AG09319 (cell line): ENCODE results near the gene PPP4R1.

ENCODE experiments used
- DNase-seq: peaks from one replicate; pipeline ENCODE4 v3.0.0-alpha.2; 2010; ENCODE audit warnings: low read depth; ENCODE audit errors: extremely low read depth
- CTCF ChIP-seq: IDR thresholded peaks from 2 replicates; pipeline ENCODE4 v1.5.1; 2011; ENCODE audit warnings: low read depth, mild to moderate bottlenecking, inconsistent platforms, low read length, moderate library complexity

The PPP4R1 gene

DNA sequence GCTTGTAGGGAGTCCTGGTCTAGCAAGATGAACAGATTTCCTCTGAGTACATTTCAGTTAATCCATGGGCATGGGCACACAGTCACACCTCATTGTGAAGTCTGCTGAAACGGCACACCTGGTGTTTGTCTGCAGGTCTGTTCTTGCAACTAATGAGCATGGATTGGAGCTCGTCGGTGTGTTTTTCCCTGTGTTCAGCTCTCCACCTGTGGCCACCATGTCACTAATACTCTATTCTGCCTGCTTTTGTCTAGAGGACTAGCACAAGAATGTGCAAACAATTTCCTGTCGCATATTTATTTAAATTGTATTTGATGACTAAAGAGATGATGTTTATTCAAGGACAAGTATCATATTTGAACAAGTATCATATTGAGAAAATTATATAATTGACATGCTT lies 24.5 kb upstream of the PPP4R1 start:
- TF ChIP-seq CTCF = no peak
- DNase-seq = no peak

DNA sequence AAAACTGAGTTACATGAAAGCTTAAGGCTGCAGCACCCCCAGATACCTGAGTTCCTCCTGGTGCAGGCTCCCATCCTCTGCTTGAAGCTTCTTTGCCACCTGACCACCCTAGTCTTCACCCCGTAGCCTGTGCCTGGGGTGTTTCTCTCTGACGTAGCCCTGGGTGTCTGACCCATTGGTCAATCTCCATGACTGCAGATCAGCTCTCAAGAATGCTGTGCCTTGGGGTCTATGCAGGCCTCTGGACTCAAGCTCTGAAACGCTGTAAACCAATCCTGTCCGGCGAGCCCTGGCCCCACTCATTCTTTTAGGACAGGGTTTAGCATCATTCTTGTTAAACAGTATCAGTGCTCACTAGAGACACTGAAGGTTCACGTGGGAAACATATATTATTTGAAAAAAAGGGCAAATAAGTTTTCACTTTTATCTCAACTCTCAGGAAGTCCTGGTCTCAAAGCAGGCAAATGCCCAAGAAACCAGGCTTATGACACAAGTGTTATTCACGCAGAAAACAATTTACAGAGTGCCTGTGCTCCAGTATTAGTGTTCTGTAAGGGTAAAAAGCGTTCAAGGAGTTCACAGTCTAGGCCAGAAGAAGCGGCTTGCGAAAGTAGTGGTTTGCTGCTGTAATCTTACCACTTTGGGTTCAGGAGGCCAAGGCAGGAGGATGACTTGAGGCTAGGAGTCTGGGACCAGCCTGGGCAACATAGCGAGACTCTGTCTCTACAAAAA lies 22.8 kb upstream of the PPP4R1 start:
- TF ChIP-seq CTCF = no peak
- DNase-seq = no peak

- TF ChIP-seq CTCF = no peak
- no peak for DNase-seq
These were observed 20.5 kb upstream of the PPP4R1 start for GRCh38 chr18:9634856-9635255.

DNA sequence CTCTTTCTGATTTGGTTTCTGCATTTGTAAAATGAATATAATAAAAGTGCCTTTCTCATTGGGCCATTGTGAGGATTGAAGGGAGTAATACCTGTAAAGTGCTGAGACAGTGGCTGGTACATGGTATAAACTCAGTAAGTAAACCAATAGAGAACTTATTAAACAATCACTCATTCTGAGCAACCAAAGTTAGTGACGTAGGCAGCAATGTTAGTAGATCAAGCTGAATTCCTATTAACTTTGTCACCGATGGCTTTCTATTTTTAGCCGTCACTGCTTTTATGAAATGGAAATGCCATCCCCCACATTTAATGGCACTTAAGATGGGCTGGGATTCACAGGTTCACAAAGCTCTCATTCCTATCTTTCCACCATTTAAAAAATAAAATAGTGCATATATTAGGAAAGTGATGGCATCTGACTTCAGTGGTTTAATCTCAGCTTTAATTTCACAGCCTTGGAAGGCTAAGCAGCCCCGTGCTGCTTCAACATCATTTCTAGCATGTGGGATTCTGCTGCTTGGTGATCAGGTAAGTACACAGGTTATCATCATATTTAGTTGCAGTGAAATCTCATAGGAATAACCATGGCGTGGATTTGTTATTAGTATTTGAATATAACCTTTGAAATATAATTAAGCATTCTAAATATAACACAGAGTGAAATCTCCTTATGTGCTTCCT lies 17.6 kb upstream of the PPP4R1 start:
- TF ChIP-seq CTCF = no peak
- DNase-seq = no peak

- TF ChIP-seq CTCF = no peak
These were observed 16.1 kb upstream of the PPP4R1 start for GRCh38 chr18:9630444-9630843.

DNA sequence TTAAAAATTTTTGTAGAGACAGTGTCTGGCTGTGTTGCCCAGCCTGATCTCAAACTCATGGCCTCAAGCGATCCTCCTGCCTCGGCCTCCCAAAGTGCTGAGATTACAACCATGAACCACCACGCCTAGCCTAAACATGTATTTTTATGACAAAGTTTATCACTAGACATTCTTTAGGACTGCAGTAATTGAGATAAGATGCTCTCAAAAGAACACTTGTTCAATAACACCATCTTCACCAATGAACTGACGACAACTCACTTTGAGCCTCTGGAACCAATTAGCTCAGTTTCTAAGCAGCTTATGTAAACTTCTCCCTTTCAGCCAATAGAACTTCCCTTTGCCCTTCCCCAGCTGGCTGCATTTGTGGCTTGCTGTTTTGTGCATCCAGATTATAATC lies 15.3 kb upstream of the PPP4R1 start:
- no peak for TF ChIP-seq CTCF

More at GRCh38 chr18:9630444-9630843, 16.1 kb upstream of the PPP4R1 start:
- DNase-seq = no peak

DNA sequence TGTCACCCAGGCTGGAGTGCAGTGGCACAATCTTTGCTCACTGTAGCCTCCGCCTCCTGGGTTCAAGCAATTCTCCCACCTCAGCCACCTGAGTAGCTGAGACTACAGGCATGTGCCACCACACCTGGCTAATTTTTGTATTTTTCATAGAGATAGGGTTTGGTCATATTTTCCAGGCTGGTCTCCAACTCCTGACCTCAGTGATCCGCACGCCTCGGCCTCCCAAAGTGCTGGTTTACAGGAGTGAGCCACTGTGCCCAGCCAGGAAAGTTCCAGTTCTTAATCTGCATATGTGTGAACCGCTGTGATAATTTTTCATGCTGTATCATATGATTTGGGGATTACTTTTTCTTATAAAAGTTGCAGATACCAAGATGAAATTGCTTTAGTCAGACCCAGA lies 14.6 kb upstream of the PPP4R1 start:
- no peak for DNase-seq
- TF ChIP-seq CTCF = no peak

More for the DNA sequence above, 15.3 kb upstream of the PPP4R1 start:
- DNase-seq = no peak
